Left ventricle myocardium inferior (tissue), 1 donor: Measurements from ENCODE around the gene GBF1. TPM values are rescaled to one million over a fixed set of nuclear protein-coding genes. Genes with fewer than 3 reads are reported as not detected.

Experiments used
- DNase-seq: peaks from one replicate; pipeline ENCODE4 v3.0.0-alpha.2; 2020
- H3K27ac ChIP-seq: fragments of 200-600 bp; replicated peaks from 2 replicates; pipeline ENCODE4 v1.8.0; 2021
- H3K27me3 ChIP-seq: fragments of 200-600 bp; 2 replicates; pipeline ENCODE4 v1.8.0; 2021; ENCODE audit warnings: low read depth
- H3K36me3 ChIP-seq: fragments of 200-600 bp; 2 replicates; pipeline ENCODE4 v1.8.0; 2021
- H3K4me1 ChIP-seq: fragments of 200-600 bp; 2 replicates; pipeline ENCODE4 v1.8.0; 2021
- H3K4me3 ChIP-seq: fragments of 200-600 bp; 2 replicates; pipeline ENCODE4 v1.8.0; 2021; ENCODE audit warnings: mild to moderate bottlenecking, moderate library complexity
- H3K9me3 ChIP-seq: fragments of 200-600 bp; replicated peaks from 2 replicates; pipeline ENCODE4 v1.8.0; 2021
- CTCF ChIP-seq: fragments of 200-600 bp; IDR thresholded peaks from 2 replicates; pipeline ENCODE4 v1.8.0; 2021; ENCODE audit warnings: antibody characterized with exemption, mild to moderate bottlenecking, borderline replicate concordance
- intact Hi-C: fragments of 100-400 bp; cut with micrococcal nuclease; formaldehyde crosslinking; loops from one replicate; pipeline ENCODE4 v1.11.0; 2022
- total RNA-seq: library from RNA; stranded (reverse); fragmentation: NEBNext Ultra II Directional; extraction: Animal tissue kit (Norgen Biotek cat#: 25700); gene quantifications from one replicate; pipeline ENCODE4 v1.2.1, GENCODE V29; 2021
- donor health status: DM: no; HTN: yes; CAD: no; lungs with severe emphysema.

The GBF1 gene
- total RNA-seq, 1 donor from 2014 or later = 43.2 TPM

- peaks cover 45% of the 10 kb centered on the region for H3K27me3 ChIP-seq
- intact Hi-C loops = no loop called here
- H3K9me3 ChIP-seq = no peaks in the 10 kb centered on the region
- no peak overlapping the region for H3K27ac ChIP-seq
- DNase-seq = no peak
- H3K4me3 ChIP-seq = no peak overlapping the region
- peaks cover 30% of the 10 kb centered on the region for H3K4me1 ChIP-seq
- no peaks in the 10 kb centered on the region for H3K36me3 ChIP-seq
- no peak for TF ChIP-seq CTCF
Observed at GRCh38 chr10:102236006-102236405, 9.3 kb upstream of the GBF1 start.

- no peak overlapping the region for H3K4me3 ChIP-seq
- no peaks in the 10 kb centered on the region for H3K9me3 ChIP-seq
- no peak for DNase-seq
- H3K36me3 ChIP-seq = no peaks in the 10 kb centered on the region
- peaks cover 28% of the 10 kb centered on the region for H3K27me3 ChIP-seq
- TF ChIP-seq CTCF = no peak
- peaks cover 36% of the 10 kb centered on the region for H3K4me1 ChIP-seq
- intact Hi-C loops = no loop called here
- no peak overlapping the region for H3K27ac ChIP-seq
Observed at GRCh38 chr10:102237711-102238252, 7.5 kb upstream of the GBF1 start.

GRCh38 chr10:102240467-102241031 lies 4.8 kb upstream of the GBF1 start:
- Histone ChIP-seq H3K9me3 (no peaks in the 10 kb centered on the region), H3K36me3 (no peaks in the 10 kb centered on the region), H3K27ac (peak overlapping the region; percentile 49), H3K27me3 (peaks cover 9% of the 10 kb centered on the region), H3K4me1 (peaks cover 46% of the 10 kb centered on the region), H3K4me3 (peak overlapping the region; percentile 81)
- no peak for TF ChIP-seq CTCF
- DNase-seq = no peak
- intact Hi-C loops = no loop called here

GRCh38 chr10:102241032-102241443 lies 4.3 kb upstream of the GBF1 start:
- no peak for DNase-seq
- Histone ChIP-seq H3K4me3 (peak overlapping the region; percentile 81), H3K9me3 (no peaks in the 10 kb centered on the region), H3K4me1 (peaks cover 46% of the 10 kb centered on the region), H3K27ac (peak overlapping the region; percentile 49), H3K36me3 (no peaks in the 10 kb centered on the region), H3K27me3 (peaks cover 4% of the 10 kb centered on the region)
- no peak for TF ChIP-seq CTCF
- intact Hi-C loops = no loop called here

GRCh38 chr10:102241444-102242117 lies 3.8 kb upstream of the GBF1 start, which contains the start of gene PITX3:
PITX3 (minus strand) TSS chr10:102241512; CDS start chr10:102232080, 9,432 bp downstream.
- peak; percentile 9 for TF ChIP-seq CTCF
- Histone ChIP-seq H3K27ac (peak within 1 kb of the TSS; percentile 49), H3K36me3 (no peaks in the 10 kb centered on the region), H3K9me3 (no peaks in the 10 kb centered on the region), H3K4me3 (peak within 1 kb of the TSS; percentile 81), H3K4me1 (peaks cover 47% of the 10 kb centered on the region), H3K27me3 (peaks cover 4% of the 10 kb centered on the region)
- intact Hi-C loops = no loop called here
- peak; percentile 94 for DNase-seq
